Measurements from ENCODE around the gene MYO19.

- TF ChIP-seq CTCF (IDR thresholded peaks at IDR 0.05; ENCODE audit: low read depth, low read length): no peak
- no peak for TF ChIP-seq EZH2phosphoT487 (IDR thresholded peaks at IDR 0.05; ENCODE audit: low read depth)
Measured at GRCh38 chr17:36459045-36459444, 75.6 kb downstream of the MYO19 start.

Data from OCI-LY3 (cell line).